Neural progenitor cell (in vitro differentiated cells): ENCODE measurements around the gene ARMH3. TPM values are rescaled to one million over a fixed set of nuclear protein-coding genes. Genes with fewer than 3 reads are reported as not detected.
A peak's percentile ranks its signal among the peaks of the same experiment; 100 is the strongest.

Experiments used
- DNase-seq: peaks from one replicate; pipeline ENCODE4 v3.0.0-alpha.2; 2016; ENCODE audit warnings: low spot score
- H2AFZ ChIP-seq: fragments of 200-600 bp; sonication (generic); replicated peaks from 2 replicates; pipeline ENCODE4 v1.6.1; 2016; ENCODE audit warnings: antibody characterized with exemption
- H3F3A ChIP-seq: fragments of 200-600 bp; sonication (generic); 2 replicates; pipeline ENCODE4 v1.6.1; 2016; ENCODE audit warnings: antibody characterized with exemption, low read depth
- H3K27ac ChIP-seq: fragments of 200-600 bp; sonication (generic); 2 replicates; pipeline ENCODE4 v1.5.1; 2016; ENCODE audit warnings: mild to moderate bottlenecking
- H3K27me3 ChIP-seq: fragments of 200-600 bp; sonication (generic); 2 replicates; pipeline ENCODE4 v1.6.1; 2016; ENCODE audit warnings: mild to moderate bottlenecking, moderate library complexity
- H3K36me3 ChIP-seq: fragments of 200-600 bp; sonication (generic); 2 replicates; pipeline ENCODE4 v1.5.1; 2016
- H3K4me1 ChIP-seq: fragments of 200-600 bp; sonication (generic); 2 replicates; pipeline ENCODE4 v1.6.1; 2016; ENCODE audit warnings: mixed run types
- H3K4me2 ChIP-seq: fragments of 200-600 bp; sonication (generic); 2 replicates; pipeline ENCODE4 v1.6.1; 2016
- H3K4me3 ChIP-seq: fragments of 200-600 bp; sonication (generic); 2 replicates; pipeline ENCODE4 v1.5.1; 2016
- H3K79me2 ChIP-seq: fragments of 200-600 bp; sonication (generic); 2 replicates; pipeline ENCODE4 v1.6.1; 2016; ENCODE audit warnings: low read depth
- H3K9ac ChIP-seq: fragments of 200-600 bp; sonication (generic); 2 replicates; pipeline ENCODE4 v1.6.1; 2016
- H3K9me3 ChIP-seq: fragments of 200-600 bp; sonication (generic); 2 replicates; pipeline ENCODE4 v1.5.1; 2016; ENCODE audit warnings: low read depth
- H4K20me1 ChIP-seq: fragments of 200-600 bp; sonication (generic); 2 replicates; pipeline ENCODE4 v1.6.1; 2016; ENCODE audit warnings: low read depth
- H3K27ac Mint-ChIP-seq: 3 replicates; pipeline ENCODE4 v1.8.0; 2021; ENCODE audit warnings: mixed read lengths
- H3K27me3 Mint-ChIP-seq: 2 replicates; pipeline ENCODE4 v1.8.0; 2022; ENCODE audit warnings: low read depth, mild to moderate bottlenecking, inconsistent platforms, moderate library complexity, mixed read lengths; ENCODE audit not compliant: insufficient read depth
- H3K36me3 Mint-ChIP-seq: 3 replicates; pipeline ENCODE4 v1.8.0; 2021; ENCODE audit warnings: mixed read lengths
- H3K4me1 Mint-ChIP-seq: 3 replicates; pipeline ENCODE4 v1.8.0; 2021; ENCODE audit warnings: mixed read lengths
- H3K4me3 Mint-ChIP-seq: 3 replicates; pipeline ENCODE4 v1.8.0; 2021; ENCODE audit warnings: mild to moderate bottlenecking, moderate library complexity, mixed read lengths
- H3K9me3 Mint-ChIP-seq: 3 replicates; pipeline ENCODE4 v1.8.0; 2020; ENCODE audit warnings: mixed read lengths
- CTCF ChIP-seq: fragments of 200-600 bp; sonication (generic); IDR thresholded peaks from 2 replicates; pipeline ENCODE4 v1.5.1; 2017; ENCODE audit warnings: antibody characterized with exemption, mild to moderate bottlenecking
- EZH2 ChIP-seq: fragments of 200-600 bp; sonication (generic); IDR thresholded peaks from 2 replicates; pipeline ENCODE4 v1.6.1; 2017; ENCODE audit warnings: antibody characterized with exemption, mild to moderate bottlenecking, moderate library complexity
- EZH2phosphoT487 ChIP-seq: fragments of 200-600 bp; sonication (generic); IDR thresholded peaks from 2 replicates; pipeline ENCODE4 v1.6.1; 2017; ENCODE audit warnings: antibody characterized with exemption
- total RNA-seq: library from RNA; depleted of rRNA; stranded (reverse); fragments of >200 nt; gene quantifications from 2 replicates; pipeline ENCODE4 v1.2.3, GENCODE V29; 2015; ENCODE audit warnings: low replicate concordance

Gene ARMH3
- total RNA-seq, 1 donor from 2014 or later: 14.5 TPM

- Histone ChIP-seq H3K27me3 (peaks cover 26% of the 10 kb centered on the region), H4K20me1 (peaks cover 53% of the 10 kb centered on the region), H3K4me1 (peaks cover 24% of the 10 kb centered on the region), H2AFZ (no peak overlapping the region), H3K4me2 (no peak overlapping the region), H3K79me2 (no peaks in the 10 kb centered on the region), H3K27ac (no peak overlapping the region), H3K4me3 (no peak overlapping the region), H3K9ac (no peak overlapping the region), H3K36me3 (no peaks in the 10 kb centered on the region), H3F3A (peaks cover 36% of the 10 kb centered on the region), H3K9me3 (no peaks in the 10 kb centered on the region)
- H3K27me3 Mint-ChIP-seq: peaks cover 32% of the 10 kb centered on the region
- TF ChIP-seq EZH2 (no peak), EZH2phosphoT487 (no peak), CTCF (no peak)
- H3K4me3 Mint-ChIP-seq: no peak overlapping the region
- H3K4me1 Mint-ChIP-seq: peaks cover 32% of the 10 kb centered on the region
- no peak overlapping the region for H3K27ac Mint-ChIP-seq
- no peaks in the 10 kb centered on the region for H3K9me3 Mint-ChIP-seq
- no peak for DNase-seq
- H3K36me3 Mint-ChIP-seq: no peaks in the 10 kb centered on the region
These were observed 210.1 kb downstream of the ARMH3 start for GRCh38 chr10:101845893-101846292.

GRCh38 chr10:101843032-101844021 lies 212.6 kb downstream of the ARMH3 start, which contains the start of gene KCNIP2:
KCNIP2 (minus strand) TSS chr10:101843800; CDS start chr10:101843568, 232 bp downstream.
- peaks cover 56% of the 10 kb centered on the region for H4K20me1 ChIP-seq
- TF ChIP-seq EZH2phosphoT487 (no peak), EZH2 (peak; percentile 64), CTCF (peak; percentile 90)
- Mint-ChIP-seq H3K4me1 (peaks cover 41% of the 10 kb centered on the region), H3K27ac (no peak within 1 kb of the TSS), H3K27me3 (peaks cover 39% of the 10 kb centered on the region), H3K9me3 (no peaks in the 10 kb centered on the region), H3K4me3 (peak within 1 kb of the TSS; percentile 77), H3K36me3 (no peaks in the 10 kb centered on the region)
- H3K27me3 ChIP-seq: peaks cover 26% of the 10 kb centered on the region
- H3K9me3 ChIP-seq: no peaks in the 10 kb centered on the region
- peak within 1 kb of the TSS; percentile 62 for H3K4me3 ChIP-seq
- no peaks in the 10 kb centered on the region for H3K79me2 ChIP-seq
- peak within 1 kb of the TSS; percentile 79 for H3K4me2 ChIP-seq
- peaks cover 23% of the 10 kb centered on the region for H3K4me1 ChIP-seq
- H3K9ac ChIP-seq: no peak within 1 kb of the TSS
- DNase-seq: peak; percentile 88
- H3F3A ChIP-seq: peaks cover 54% of the 10 kb centered on the region
- H2AFZ ChIP-seq: no peak within 1 kb of the TSS
- no peaks in the 10 kb centered on the region for H3K36me3 ChIP-seq
- no peak within 1 kb of the TSS for H3K27ac ChIP-seq

- Histone ChIP-seq H3K9me3 (no peaks in the 10 kb centered on the region), H3K79me2 (no peaks in the 10 kb centered on the region), H3K27ac (no peak overlapping the region), H3K27me3 (peaks cover 26% of the 10 kb centered on the region), H4K20me1 (peaks cover 57% of the 10 kb centered on the region), H3K36me3 (no peaks in the 10 kb centered on the region), H3K4me1 (peaks cover 23% of the 10 kb centered on the region), H3K9ac (no peak overlapping the region), H2AFZ (no peak overlapping the region), H3K4me3 (no peak overlapping the region), H3K4me2 (peak overlapping the region; percentile 8), H3F3A (peaks cover 54% of the 10 kb centered on the region)
- no peak overlapping the region for H3K27ac Mint-ChIP-seq
- no peaks in the 10 kb centered on the region for H3K36me3 Mint-ChIP-seq
- peaks cover 41% of the 10 kb centered on the region for H3K4me1 Mint-ChIP-seq
- H3K9me3 Mint-ChIP-seq: no peaks in the 10 kb centered on the region
- H3K4me3 Mint-ChIP-seq: peak overlapping the region; percentile 64
- no peak for DNase-seq
- TF ChIP-seq EZH2: no peak
- TF ChIP-seq CTCF: no peak
- no peak for TF ChIP-seq EZH2phosphoT487
- H3K27me3 Mint-ChIP-seq: peaks cover 38% of the 10 kb centered on the region
These were observed 214.1 kb downstream of the ARMH3 start for GRCh38 chr10:101841826-101842225.
